HL-60 (cell line): ENCODE results near the gene VTN.

ENCODE experiments used
- POLR2AphosphoS5 ChIP-seq: IDR thresholded peaks from 2 replicates; pipeline ENCODE4 v1.6.1; 2012; ENCODE audit warnings: low read depth
- TF ChIP-seq, protein P1 (sequence below): IDR thresholded peaks from one replicate; pipeline ENCODE4 v1.5.1; 2011; ENCODE audit warnings: low read length, control low read depth, inconsistent platforms; ENCODE audit not compliant: insufficient read depth

DNA sequence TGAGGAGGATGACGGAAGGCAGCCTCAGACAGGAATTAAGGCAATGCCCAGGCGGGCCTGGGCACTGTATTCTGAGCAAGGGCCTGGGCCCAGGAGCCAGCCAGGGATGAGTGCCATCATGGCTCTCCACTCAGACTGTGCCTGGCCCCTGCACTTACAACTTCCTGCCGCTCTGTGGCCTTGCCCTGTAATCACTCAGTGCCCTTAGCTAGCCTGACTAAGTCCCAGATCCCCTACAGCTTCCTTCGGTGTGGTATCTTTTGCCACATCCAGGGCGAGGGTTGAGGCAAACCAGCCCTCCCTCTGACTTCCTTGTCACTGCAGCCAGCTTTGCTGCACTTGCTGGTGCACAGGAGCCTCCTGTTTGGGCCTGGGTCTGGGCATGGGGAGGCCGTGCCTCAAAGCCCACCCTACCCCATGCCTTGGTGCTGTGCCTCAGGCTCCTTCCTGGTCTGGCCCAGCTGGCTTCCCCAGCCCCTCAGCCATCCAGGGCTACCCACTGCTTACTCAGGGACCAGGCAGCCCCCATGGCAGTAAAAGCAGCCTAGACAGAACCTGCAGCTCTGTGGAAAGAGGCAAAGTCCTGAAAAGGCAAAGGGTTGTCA is 26.6 kb upstream of the VTN start:
- no peak for TF ChIP-seq POLR2AphosphoS5
- TF ChIP-seq, protein P1, sequence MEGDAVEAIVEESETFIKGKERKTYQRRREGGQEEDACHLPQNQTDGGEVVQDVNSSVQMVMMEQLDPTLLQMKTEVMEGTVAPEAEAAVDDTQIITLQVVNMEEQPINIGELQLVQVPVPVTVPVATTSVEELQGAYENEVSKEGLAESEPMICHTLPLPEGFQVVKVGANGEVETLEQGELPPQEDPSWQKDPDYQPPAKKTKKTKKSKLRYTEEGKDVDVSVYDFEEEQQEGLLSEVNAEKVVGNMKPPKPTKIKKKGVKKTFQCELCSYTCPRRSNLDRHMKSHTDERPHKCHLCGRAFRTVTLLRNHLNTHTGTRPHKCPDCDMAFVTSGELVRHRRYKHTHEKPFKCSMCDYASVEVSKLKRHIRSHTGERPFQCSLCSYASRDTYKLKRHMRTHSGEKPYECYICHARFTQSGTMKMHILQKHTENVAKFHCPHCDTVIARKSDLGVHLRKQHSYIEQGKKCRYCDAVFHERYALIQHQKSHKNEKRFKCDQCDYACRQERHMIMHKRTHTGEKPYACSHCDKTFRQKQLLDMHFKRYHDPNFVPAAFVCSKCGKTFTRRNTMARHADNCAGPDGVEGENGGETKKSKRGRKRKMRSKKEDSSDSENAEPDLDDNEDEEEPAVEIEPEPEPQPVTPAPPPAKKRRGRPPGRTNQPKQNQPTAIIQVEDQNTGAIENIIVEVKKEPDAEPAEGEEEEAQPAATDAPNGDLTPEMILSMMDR, result no peak
